ENCODE results near the gene DHRS4.

DNA sequence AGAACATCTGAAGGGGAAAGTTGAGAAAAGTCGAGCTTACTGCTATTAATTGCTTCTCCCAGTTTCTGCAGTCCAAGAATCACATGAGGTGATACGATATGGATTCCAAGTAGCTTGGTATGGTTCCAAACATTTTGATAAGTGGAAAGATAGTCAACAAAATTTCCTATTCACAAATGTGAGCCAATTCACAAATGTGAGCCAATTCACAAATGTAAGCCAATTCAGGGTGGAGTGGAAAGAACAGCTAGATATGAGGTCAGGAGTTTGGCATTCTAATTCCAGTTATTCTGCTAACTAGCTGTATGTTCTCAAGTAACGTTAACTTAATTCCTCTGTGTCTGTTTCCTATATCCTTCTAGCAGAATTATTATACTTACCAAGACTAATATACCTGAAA lies 37.6 kb upstream of the DHRS4 start:
- no peak for TF ChIP-seq POLR2A (IDR thresholded peaks at IDR 0.05)
- TF ChIP-seq, protein P1, sequence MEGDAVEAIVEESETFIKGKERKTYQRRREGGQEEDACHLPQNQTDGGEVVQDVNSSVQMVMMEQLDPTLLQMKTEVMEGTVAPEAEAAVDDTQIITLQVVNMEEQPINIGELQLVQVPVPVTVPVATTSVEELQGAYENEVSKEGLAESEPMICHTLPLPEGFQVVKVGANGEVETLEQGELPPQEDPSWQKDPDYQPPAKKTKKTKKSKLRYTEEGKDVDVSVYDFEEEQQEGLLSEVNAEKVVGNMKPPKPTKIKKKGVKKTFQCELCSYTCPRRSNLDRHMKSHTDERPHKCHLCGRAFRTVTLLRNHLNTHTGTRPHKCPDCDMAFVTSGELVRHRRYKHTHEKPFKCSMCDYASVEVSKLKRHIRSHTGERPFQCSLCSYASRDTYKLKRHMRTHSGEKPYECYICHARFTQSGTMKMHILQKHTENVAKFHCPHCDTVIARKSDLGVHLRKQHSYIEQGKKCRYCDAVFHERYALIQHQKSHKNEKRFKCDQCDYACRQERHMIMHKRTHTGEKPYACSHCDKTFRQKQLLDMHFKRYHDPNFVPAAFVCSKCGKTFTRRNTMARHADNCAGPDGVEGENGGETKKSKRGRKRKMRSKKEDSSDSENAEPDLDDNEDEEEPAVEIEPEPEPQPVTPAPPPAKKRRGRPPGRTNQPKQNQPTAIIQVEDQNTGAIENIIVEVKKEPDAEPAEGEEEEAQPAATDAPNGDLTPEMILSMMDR (IDR thresholded peaks at IDR 0.05) = no peak
